ENCODE results near the gene TUBGCP5.

The TUBGCP5 gene

DNA sequence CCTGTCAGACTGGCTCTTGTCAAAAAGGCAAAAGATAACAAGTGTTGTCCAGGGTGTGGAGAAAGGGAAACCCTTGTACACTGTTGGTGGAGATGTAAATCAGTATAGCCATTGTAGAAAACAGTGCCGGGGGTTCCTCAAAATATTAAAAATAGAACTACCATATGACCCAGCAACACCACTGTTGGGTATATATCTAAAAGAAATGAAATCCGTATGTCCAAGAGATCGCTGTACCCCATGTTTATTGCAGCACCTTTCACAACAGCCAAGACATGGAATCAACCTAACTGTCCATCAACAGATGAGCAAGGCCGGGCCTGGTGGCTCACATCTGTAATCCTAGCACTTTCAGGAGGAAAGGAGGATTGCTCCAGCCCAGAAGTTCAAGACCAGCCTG, 65.4 kb downstream of the TUBGCP5 start:
- DNase-seq: no peak

DNA sequence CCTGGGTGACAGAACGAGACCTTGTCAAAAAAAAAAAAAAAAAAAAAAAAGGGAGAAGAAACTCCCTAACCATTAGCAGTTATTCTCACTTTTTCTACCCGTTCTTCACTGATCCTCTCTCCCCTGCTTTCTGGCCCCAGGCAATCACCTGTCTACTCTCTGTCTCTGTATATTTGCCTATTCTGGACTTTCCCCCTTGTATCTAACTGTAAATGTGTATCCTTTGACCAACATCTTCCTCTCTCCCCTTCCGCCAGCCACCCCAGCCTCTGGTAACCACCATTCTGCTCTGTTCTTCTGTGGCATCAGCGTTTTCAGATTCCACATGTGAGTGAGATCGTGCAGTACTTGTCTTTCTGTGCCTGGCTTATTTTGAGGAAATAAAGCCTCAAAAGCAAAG, 66.1 kb downstream of the TUBGCP5 start:
- no peak for DNase-seq

DNA sequence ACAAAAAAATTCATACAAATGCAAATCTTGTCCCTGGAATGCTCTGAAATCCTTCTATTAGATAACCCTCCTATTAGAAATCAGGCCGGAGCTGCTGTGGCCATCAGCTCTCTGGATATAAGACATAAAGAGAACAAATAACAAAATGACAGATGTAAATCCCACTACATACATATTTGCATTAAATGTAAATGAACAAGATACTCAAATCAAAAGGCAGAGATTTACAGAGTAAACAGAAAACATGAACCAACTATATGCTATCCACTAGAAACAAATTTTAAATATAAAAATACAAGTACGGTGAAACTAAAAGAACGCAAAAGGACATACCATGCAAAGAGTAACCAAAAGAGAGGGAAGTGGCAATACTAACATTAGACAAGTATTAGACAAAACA, 69.9 kb downstream of the TUBGCP5 start:
- DNase-seq: no peak

GRCh38 chr15:22968366-22968765, 71.0 kb downstream of the TUBGCP5 start:
- DNase-seq: no peak

DNA sequence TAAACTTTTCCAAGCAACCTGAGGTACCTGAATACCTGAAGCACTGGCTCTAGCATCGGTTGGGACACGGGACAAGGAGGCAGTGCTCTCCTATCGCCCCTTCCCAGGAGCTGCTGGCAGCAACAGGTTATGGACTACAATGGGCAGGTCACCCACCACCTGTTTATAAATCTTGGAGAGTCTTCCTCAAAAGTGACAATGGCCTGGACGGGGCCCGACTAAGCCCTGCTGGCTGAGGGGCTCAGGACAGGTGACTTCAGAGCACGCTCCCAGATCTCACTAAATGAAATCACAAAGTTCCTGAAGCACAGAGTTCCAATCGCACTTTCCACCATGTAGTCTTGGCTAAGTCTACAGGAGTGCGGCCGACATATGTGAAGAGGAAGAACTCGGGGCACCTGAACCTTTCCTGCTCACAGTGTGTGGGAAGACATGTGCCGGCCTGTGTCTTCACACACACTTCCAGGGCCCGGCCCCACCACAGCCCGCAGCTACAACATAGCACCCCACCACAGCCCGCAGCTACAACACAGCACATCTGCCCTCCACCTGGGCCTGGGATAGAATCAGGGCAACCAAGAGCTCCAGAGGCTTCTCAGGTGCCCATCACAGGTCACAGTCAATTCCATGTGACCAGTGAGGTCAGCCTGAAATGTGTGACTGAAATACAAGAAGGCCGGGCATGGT, 72.1 kb downstream of the TUBGCP5 start:
- DNase-seq: no peak

DNA sequence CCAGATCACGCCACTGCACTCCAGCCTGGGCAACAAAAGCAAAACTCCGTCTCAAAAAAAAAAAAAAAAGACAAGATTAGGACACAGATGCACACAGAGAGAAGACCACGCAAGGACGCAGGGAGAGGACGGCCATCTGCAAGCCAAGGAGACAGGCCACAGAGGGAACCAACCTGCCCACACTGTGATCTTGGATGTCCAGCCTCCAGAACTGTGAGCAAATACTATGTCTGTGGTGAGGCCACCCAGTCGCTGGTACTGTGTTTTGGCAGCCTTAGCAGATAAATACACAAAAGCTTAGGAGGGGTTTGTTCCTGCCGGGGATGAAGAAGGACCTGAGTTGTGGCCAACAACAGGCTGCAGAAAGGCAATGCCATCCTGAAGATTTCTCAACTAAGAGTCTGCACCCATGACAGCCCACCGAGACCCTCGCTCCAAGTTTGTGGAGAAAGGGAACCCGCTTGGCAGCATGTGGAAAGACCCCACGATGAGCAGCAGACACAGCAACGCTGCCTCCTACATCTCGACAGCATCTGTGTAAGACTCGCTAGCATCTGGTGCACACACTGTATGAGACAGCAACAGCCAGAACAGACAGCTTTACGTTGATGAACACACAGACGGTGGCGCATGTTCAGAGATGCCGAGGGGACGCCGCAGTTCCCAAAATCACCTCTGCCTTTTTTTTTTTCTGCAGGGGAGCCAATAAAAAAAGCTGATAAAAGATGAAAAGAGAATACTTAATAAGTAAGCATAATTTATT, 72.9 kb downstream of the TUBGCP5 start:
- no peak for DNase-seq

DNA sequence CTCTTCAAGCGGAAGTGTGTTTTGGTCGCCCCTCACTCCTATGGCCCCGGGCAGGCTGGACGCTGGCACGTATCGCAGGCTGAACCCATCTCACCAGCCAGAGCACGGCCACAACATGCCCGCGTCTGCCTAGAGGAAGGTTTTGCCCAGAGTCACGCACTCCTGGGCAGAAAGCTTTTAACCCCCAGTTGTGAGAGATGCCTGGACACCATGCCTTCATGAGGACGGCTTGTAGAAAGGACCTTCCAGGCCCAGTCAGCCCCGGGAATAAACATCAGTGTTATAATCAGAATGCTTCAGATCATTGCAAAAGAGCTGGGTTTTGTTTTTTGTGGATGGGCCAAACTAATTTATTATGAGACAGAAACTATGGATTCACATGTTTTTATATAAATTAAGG, 75.7 kb downstream of the TUBGCP5 start:
- DNase-seq: no peak

DNA sequence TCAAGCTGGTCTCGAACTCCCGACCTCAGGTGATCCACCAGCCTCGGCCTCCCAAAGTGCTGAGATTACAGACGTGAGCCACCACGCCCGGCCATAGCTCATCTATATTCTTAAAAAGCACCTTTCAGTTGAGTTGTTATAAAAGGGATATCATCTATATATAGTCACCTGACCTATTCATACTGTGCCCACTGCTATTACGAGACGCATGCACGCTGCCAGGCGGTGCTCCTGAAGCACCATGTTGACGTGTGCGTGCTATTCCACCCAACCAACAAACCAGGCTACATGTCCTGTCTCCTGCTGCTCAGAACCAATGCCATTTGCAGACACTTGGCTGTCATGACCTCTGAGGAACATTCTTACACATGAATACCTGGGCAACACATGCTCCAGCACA, 76.8 kb downstream of the TUBGCP5 start:
- DNase-seq: no peak

- no peak for DNase-seq
Measured at GRCh38 chr15:22961762-22962161, 77.6 kb downstream of the TUBGCP5 start.

GRCh38 chr15:22960556-22960955, 78.8 kb downstream of the TUBGCP5 start:
- DNase-seq: no peak

- DNase-seq: no peak
Measured at GRCh38 chr15:22960126-22960525, 79.2 kb downstream of the TUBGCP5 start.

GRCh38 chr15:22959321-22960101, 79.9 kb downstream of the TUBGCP5 start:
- DNase-seq: no peak

DNA sequence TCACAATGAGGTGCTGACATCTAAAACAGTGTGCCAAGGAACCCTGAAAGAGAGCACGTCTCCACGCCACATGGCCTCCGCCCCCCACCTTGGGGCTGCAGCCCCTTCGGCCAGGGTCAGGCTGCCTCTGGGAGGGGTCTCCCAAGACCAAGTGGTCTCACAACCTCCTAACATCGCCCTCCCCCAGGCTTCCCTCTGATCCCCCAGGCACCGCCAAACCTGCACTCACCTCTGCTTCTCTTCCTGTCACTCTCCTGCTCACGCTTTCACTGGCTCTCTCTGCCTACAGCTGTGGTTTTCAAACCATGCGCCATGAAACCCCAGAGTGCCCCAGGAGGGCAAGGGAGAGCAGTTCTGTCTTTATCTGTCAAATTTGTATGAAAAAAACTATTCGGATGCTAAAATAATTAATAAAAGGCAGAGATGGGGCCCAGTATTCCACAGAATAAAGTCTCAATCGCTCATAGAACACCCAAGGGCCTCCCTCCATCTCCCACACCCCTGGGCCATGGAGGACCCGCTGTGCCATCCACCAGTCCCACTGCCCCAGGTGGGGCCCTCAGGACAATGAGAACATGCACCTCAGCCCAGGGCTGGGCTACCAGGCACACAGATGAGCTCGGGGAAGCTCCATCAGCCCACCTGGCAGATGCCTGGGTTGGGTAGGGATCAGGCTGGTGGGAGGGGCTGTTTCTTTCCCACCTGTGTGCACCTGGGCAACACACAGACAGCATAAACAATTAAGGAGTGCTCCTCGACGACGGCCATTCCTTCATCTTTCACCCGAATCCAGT, 80.7 kb downstream of the TUBGCP5 start:
- no peak for DNase-seq

DNA sequence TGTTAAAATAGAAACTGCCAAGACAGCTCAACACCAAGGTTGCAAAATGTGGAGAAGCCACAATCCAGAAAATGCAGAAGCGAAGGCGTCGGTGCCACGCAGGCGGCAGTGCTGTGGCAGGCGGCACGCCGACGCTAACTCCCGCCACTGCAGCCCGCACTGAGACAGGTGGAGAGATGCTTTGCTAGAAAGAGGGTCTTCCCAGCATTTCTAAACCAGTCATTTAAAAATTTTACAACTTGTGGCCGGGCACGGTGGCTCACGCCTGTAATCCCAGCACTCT, 82.5 kb downstream of the TUBGCP5 start:
- DNase-seq: no peak

DNA sequence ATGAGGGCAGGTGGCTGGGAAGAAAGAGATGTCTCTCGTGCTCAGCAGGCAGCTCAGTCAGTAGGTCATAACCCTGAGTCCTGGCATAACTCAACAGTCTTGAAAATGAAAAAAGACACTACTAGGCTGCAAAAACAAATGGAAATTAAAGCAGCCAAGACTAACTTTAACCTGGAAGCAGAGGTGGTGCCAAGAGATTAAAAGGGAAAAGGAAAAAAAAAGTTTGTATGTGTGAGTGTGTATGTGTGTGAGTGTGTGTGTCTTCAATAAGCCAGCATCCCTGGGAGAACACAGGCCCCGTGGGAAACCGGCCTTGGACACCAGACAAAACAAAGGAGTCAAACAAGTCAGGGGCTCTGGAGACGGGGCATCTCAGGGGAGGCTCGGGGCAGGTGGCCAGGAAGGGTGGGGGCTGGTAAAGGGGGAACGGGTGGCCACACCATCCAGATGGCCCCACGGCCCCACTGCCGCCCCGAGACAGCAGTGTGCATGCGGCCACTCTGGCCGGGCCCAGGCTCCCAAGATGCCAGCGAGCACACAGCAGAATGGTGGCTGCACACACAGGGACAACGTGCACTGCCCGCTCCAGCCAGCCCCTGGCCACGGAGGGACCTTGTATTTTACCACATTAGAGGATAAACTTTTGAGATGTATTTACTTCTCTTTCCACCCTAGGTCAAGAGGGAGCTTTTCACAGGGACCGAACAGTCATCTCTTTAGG, 83.0 kb downstream of the TUBGCP5 start:
- DNase-seq: no peak

DNA sequence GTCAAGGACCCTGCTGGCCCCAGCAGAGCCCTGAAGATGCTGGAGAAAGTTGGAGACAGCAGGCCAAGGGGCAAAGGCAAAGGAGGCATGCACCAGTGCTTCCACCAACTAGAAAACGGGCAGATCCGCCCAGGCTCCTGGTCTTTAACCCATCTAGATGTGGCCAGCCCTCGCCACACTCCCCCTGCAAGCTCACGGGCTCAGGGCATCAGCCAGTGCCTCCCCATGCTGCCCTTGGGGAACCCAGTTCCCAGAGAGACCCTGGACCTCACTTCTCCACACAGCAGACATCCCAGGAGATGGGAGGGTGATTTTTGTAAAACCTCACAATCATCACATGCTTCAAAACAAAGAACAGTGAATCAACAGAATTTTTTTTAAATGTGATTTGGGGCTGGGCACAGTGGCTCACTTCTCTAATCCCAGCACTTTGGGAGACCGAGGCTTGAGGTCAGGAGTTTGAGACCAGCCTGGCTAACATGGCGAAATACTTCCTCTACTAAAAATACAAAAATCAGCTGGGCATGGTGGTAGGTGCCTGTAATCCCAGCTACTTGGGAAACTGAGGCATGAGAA, 83.7 kb downstream of the TUBGCP5 start:
- DNase-seq: no peak

- no peak for DNase-seq
Measured at GRCh38 chr15:22954798-22955543, 84.4 kb downstream of the TUBGCP5 start.

GRCh38 chr15:22954326-22954725, 85.0 kb downstream of the TUBGCP5 start:
- no peak for DNase-seq

DNA sequence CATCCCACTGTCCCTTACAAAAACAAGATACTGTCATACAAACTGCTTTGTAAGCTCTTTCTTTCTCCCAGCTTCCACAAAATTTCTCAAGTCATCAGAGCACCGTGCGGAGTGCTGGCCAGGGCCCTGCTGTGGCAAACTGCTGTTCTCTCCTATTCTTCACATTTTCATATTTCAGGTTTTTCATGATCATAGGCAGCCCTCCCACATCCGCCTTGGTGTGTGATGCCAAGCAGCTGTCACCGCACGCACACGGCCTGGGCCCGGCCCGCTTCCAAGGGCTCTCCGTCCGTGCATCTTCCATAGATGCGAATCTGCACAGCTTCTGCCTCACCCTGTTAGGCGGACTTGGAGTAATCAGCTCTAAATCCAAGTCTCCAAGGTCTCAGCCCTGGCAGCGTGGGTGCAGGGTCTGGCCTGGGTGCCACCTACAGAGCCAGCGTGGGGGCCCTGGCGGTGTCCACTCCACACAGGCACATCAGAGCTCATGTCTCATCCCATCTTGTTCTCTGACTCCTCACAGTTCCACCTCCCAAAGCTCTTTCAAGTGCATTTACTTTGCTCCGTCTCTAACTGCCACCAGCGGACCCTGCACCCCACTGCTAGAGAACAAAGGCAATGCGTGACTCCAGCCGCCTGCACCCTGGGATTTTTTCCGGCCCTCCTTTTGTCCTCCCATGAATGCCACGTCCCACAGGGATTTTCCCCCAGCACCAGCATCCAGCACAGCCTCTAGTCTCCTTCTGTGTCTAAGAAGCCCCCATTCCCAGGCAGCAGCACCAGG, 86.4 kb downstream of the TUBGCP5 start:
- peak; percentile 29 for DNase-seq
